ENCODE measurements around the gene PAXX. TPM values are rescaled to one million over a fixed set of nuclear protein-coding genes. Genes with fewer than 3 reads are reported as not detected.

Gene PAXX
- total RNA-seq, 1 donor from 2014 or later: 19.8 TPM

DNA sequence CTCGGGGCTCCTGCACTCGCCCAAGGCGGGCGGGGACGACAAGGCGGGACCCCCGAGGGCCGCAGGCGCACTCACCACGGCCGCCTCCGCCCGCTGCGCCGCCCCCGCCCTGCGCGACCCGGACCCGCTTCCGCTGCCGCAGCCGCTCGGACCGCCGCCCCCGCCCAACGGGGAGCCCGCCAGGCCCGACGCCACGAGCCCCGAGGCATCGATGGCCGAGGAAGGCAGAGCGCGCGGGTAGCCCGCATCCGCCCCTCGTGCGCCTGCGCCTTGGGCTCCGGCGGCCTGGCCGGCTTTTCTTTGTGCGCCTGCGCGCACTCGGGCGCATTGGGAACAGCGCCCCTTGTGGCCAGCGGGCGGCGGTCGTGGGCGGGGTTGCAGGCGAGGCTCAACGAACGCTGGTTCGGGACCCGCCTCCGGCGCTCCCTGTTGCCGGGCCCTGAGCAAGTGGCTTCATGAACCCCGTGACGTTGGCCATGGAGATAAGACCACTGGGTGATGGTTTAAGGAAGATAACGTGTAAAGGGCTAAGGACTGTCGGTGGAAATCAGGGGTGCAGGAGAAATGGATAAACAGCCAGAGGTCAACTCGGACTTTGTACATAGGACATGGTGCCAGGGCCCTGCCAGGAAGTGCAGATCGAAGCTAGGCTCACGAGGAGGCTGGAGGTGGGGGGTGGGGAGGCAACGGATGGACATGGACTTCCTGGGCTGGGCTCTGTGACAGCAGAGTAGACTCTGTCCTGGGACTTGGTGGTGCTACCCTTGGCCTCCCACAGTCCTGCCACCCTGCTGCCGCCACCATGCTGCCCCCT is 47.5 kb upstream of the PAXX start, which contains the start of the genes C8G and FBXW5:
C8G (plus strand) TSS at position 725 of the 814 bp plus-strand sequence; CDS start at position 803, 78 bp downstream.
FBXW5 (minus strand) TSS at position 220 of the 814 bp plus-strand sequence. CDS start 655 bp downstream, outside the sequence.
- Histone ChIP-seq H3K27me3 (ENCODE audit: low read depth) (no peaks in the 10 kb centered on the region), H3K4me3 (peak within 1 kb of the TSS; percentile 78), H3K36me3 (peaks cover 36% of the 10 kb centered on the region), H3K27ac (replicated peaks) (peak within 1 kb of the TSS; percentile 98), H3K9me3 (replicated peaks) (no peaks in the 10 kb centered on the region), H3K4me1 (peaks cover 76% of the 10 kb centered on the region)
- peak; percentile 95 for DNase-seq
- TF ChIP-seq, protein P1, sequence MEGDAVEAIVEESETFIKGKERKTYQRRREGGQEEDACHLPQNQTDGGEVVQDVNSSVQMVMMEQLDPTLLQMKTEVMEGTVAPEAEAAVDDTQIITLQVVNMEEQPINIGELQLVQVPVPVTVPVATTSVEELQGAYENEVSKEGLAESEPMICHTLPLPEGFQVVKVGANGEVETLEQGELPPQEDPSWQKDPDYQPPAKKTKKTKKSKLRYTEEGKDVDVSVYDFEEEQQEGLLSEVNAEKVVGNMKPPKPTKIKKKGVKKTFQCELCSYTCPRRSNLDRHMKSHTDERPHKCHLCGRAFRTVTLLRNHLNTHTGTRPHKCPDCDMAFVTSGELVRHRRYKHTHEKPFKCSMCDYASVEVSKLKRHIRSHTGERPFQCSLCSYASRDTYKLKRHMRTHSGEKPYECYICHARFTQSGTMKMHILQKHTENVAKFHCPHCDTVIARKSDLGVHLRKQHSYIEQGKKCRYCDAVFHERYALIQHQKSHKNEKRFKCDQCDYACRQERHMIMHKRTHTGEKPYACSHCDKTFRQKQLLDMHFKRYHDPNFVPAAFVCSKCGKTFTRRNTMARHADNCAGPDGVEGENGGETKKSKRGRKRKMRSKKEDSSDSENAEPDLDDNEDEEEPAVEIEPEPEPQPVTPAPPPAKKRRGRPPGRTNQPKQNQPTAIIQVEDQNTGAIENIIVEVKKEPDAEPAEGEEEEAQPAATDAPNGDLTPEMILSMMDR (IDR thresholded peaks at IDR 0.05; ENCODE audit: borderline replicate concordance): peak; percentile 94
- intact Hi-C loops (cut with micrococcal nuclease): no loop called here

DNA sequence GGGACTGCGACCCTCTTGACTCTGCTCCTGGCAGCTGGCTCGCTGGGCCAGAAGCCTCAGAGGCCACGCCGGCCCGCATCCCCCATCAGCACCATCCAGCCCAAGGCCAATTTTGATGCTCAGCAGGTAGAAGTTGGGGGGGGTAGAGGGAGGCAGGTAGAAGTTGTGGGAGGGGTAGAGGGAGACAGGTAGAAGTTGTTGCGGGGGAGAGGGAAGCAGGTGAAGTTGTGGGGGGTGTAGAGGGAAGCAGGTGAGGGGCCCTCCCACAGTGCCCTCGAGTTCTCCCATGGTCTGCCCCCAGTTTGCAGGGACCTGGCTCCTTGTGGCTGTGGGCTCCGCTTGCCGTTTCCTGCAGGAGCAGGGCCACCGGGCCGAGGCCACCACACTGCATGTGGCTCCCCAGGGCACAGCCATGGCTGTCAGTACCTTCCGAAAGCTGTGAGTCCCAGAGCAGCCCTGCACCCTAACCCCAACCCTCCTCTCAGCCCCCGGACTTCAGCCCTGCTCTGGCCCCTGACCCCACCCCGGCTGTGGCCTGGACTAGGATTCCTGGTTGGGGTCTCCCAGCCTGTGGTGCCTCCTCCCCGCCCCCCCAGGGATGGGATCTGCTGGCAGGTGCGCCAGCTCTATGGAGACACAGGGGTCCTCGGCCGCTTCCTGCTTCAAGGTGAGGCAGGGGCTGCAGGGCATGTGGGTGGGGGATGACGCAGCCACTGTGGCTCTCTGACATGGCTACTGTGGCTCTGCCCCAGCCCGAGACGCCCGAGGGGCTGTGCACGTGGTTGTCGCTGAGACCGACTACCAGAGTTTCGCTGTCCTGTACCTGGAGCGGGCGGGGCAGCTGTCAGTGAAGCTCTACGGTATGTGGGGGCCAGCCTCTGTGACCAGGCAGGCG is 46.6 kb upstream of the PAXX start:
- H3K27me3 ChIP-seq (ENCODE audit: low read depth): no peaks in the 10 kb centered on the region
- TF ChIP-seq, protein P1 (IDR thresholded peaks at IDR 0.05; ENCODE audit: borderline replicate concordance): no peak
- H3K4me1 ChIP-seq: peaks cover 75% of the 10 kb centered on the region
- H3K4me3 ChIP-seq: no peak overlapping the region
- intact Hi-C loops (cut with micrococcal nuclease): no loop called here
- no peak for DNase-seq
- H3K27ac ChIP-seq (replicated peaks): no peak overlapping the region
- no peaks in the 10 kb centered on the region for H3K9me3 ChIP-seq (replicated peaks)
- peaks cover 27% of the 10 kb centered on the region for H3K36me3 ChIP-seq

DNA sequence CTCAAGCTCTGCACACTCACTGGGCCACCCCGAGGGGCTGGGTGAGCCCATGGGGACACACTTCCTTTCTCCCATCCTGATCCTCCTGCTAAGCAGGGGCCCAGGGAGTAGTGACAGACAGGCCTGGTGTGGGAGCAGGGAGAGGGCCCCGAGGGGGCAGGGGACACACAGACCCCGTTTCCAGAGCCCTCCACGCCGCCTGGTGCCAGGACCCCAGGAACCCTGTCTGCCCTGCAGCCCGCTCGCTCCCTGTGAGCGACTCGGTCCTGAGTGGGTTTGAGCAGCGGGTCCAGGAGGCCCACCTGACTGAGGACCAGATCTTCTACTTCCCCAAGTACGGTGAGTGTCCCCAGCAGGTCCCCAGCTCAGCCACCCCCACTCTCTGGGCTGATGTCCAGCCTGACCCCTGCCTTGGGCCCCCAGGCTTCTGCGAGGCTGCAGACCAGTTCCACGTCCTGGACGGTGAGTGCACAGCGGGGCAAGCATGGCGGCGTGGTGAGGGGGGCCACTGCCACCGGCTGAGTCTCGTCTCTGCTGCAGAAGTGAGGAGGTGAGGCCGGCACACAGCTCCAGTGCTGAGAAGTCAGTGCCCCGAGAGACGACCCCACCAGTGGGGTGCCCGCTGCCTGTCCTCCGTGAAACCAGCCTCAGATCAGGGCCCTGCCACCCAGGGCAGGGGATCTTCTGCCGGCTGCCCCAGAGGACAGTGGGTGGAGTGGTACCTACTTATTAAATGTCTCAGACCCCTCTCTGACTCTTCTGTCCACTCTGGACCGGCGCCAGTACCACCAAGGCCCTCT is 45.8 kb upstream of the PAXX start:
- Histone ChIP-seq H3K4me1 (peaks cover 75% of the 10 kb centered on the region), H3K27ac (replicated peaks) (no peak overlapping the region), H3K9me3 (replicated peaks) (no peaks in the 10 kb centered on the region), H3K4me3 (no peak overlapping the region), H3K36me3 (peaks cover 19% of the 10 kb centered on the region), H3K27me3 (ENCODE audit: low read depth) (no peaks in the 10 kb centered on the region)
- intact Hi-C loops (cut with micrococcal nuclease): no loop called here
- no peak for DNase-seq
- TF ChIP-seq, protein P1 (IDR thresholded peaks at IDR 0.05; ENCODE audit: borderline replicate concordance): no peak

DNA sequence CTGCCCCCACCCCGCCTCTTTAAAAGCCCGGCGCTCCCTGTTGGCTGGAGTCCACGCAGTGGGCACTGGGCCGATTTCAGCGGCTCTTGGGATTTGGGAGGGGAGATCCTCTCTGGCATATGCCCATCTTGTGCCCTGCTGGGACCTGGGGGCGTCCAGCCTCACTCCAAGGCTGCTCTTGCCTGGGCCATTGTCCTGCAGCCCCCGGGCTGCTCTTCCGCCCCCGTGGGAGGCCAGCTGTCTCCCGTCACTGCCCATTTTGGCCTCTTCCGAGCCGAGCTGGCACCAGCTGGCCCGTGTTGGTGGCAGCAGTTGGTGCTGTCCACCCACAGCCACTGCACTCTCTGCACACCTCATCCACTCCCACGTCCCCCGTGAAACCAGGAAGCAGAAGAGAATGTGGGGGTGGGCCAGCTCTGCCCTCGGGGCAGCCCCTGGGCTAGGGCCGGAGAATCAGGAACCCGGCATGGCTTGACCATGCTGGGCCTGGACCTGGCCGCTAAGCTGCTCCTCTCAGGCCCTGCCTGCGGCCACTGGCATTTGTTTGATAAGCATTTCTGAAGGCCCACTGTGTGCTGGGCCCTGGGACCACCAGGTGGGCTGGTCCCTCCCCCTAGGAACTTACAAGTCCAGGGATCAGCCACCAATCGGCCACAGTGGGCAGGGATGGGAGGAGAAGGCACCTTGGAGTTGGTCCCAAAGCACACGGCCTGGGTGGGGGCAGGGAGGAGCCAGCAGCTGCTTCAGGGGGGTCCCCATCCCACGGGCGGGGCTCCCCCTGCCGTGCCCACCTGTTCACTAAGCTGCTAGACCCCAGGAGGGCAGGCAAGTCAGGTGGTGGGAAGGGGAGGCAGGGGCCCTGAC is 45.0 kb upstream of the PAXX start:
- H3K36me3 ChIP-seq: peaks cover 11% of the 10 kb centered on the region
- intact Hi-C loops (cut with micrococcal nuclease): no loop called here
- no peak overlapping the region for H3K4me3 ChIP-seq
- H3K27ac ChIP-seq (replicated peaks): peak overlapping the region; percentile 94
- H3K4me1 ChIP-seq: peaks cover 77% of the 10 kb centered on the region
- no peak for DNase-seq
- TF ChIP-seq, protein P1 (IDR thresholded peaks at IDR 0.05; ENCODE audit: borderline replicate concordance): no peak
- H3K9me3 ChIP-seq (replicated peaks): no peaks in the 10 kb centered on the region
- no peaks in the 10 kb centered on the region for H3K27me3 ChIP-seq (ENCODE audit: low read depth)

All from left ventricle myocardium inferior (tissue), 1 donor.